CD4-positive, alpha-beta T cell (primary cell): ENCODE data around the gene NEURL2. TPM values are rescaled to one million over a fixed set of nuclear protein-coding genes. Genes with fewer than 3 reads are reported as not detected.

ENCODE experiments used
- ATAC-seq: fragments of 200-7000 bp; cut with Tn5 transposase; one replicate; pipeline ENCODE4 v1.10.0; 2022; ENCODE audit warnings: mild to moderate bottlenecking; ENCODE audit not compliant: poor library complexity
- CTCF ChIA-PET: fragments of 350-600 bp; sonication (Branson Sonifier 250); formaldehyde crosslinking; loops from one replicate; lab custom pipeline; 2021; ENCODE audit warnings: antibody characterized with exemption, inconsistent platforms; lab: Charles Lee
- POLR2A ChIA-PET: fragments of 350-600 bp; sonication (Branson Sonifier 250); formaldehyde crosslinking; loops from one replicate; lab custom pipeline; 2021; ENCODE audit warnings: antibody characterized with exemption, inconsistent platforms; lab: Charles Lee
- DNase-seq, 14 experiments: peaks; one replicate each; pipeline ENCODE4 v3.0.0-alpha.2; 2013 to 2020; ENCODE audit warnings: mixed read lengths in 2 of 14
- H3K27ac ChIP-seq, 2 donors: one replicate each; pipeline versions ENCODE4 v1.5.1 to v1.7.0; 2013; ENCODE audit warnings: low read length in 2 of 2, low read depth in 1 of 2, mild to moderate bottlenecking in 1 of 2
- H3K27me3 ChIP-seq, 2 experiments: 1 replicate in 1 of 2; 2 replicates in 1 of 2; pipeline versions ENCODE4 v1.6.1 to v1.7.0; 2013; ENCODE audit warnings: low read length in 2 of 2, control low read depth in 1 of 2, mild to moderate bottlenecking in 1 of 2, moderate library complexity in 1 of 2; ENCODE audit not compliant: insufficient read depth in 2 of 2, control insufficient read depth in 1 of 2
- H3K36me3 ChIP-seq: one replicate; pipeline ENCODE4 v1.6.1; 2013; ENCODE audit warnings: low read length, control low read depth; ENCODE audit not compliant: insufficient read depth
- H3K4me1 ChIP-seq: one replicate; pipeline ENCODE4 v1.6.1; 2013; ENCODE audit warnings: low read length, control low read depth; ENCODE audit not compliant: insufficient read depth
- H3K4me3 ChIP-seq: one replicate; pipeline ENCODE4 v1.5.1; 2013; ENCODE audit warnings: mild to moderate bottlenecking, low read length, moderate library complexity
- H3K9me3 ChIP-seq, 2 experiments: 1 replicate in 1 of 2; 2 replicates in 1 of 2; pipeline versions ENCODE4 v1.6.1 to v1.7.0; 2013; ENCODE audit warnings: low read length in 2 of 2, mild to moderate bottlenecking in 2 of 2, control low read depth in 1 of 2, moderate library complexity in 1 of 2; ENCODE audit not compliant: control insufficient read depth in 1 of 2, insufficient read depth in 1 of 2
- H3K27ac Mint-ChIP-seq: one replicate; pipeline ENCODE4 v1.8.0; 2020; ENCODE audit warnings: mixed read lengths
- H3K27me3 Mint-ChIP-seq: one replicate; pipeline ENCODE4 v1.8.0; 2021; ENCODE audit warnings: mixed read lengths
- H3K36me3 Mint-ChIP-seq: one replicate; pipeline ENCODE4 v1.8.0; 2021; ENCODE audit warnings: low read depth, mixed read lengths
- H3K4me1 Mint-ChIP-seq: one replicate; pipeline ENCODE4 v1.8.0; 2021; ENCODE audit warnings: low read depth, mixed read lengths
- H3K4me3 Mint-ChIP-seq: one replicate; pipeline ENCODE4 v1.8.0; 2020; ENCODE audit warnings: mild to moderate bottlenecking, mixed read lengths
- H3K9me3 Mint-ChIP-seq: one replicate; pipeline ENCODE4 v1.8.0; 2020; ENCODE audit warnings: mixed read lengths
- CTCF ChIP-seq: fragments of 200-600 bp; IDR thresholded peaks from one replicate; pipeline ENCODE4 v1.8.0; 2022; ENCODE audit warnings: antibody characterized with exemption, mild to moderate bottlenecking
- intact Hi-C, 2 experiments: fragments of 100-400 bp; cut with DNase I in 1 of 2; cut with micrococcal nuclease in 1 of 2; formaldehyde crosslinking; loops; one replicate each; pipeline versions ENCODE4 v1.15.1 to v1.9.0; 2023 to 2025; cut with DNase I, micrococcal nuclease
- total RNA-seq, 174 experiments: library from RNA in 2 of 174; stranded (reverse) in 2 of 174; gene quantifications; one replicate each; pipeline ENCODE4 v1.2.3 and lab custom pipeline; 2021 to 2026

Gene NEURL2
- total RNA-seq, 2 experiments from 2014 or later, result 1.5 to 2.5 TPM

- DNase-seq (no peak), ATAC-seq (no peak)
- Histone ChIP-seq H3K9me3 (no peaks in the 10 kb centered on the region), H3K4me3 (no peak overlapping the region), H3K27ac (no peak overlapping the region), H3K36me3 (peaks cover 2% of the 10 kb centered on the region), H3K27me3 (no peaks in the 10 kb centered on the region), H3K4me1 (no peaks in the 10 kb centered on the region)
- TF ChIP-seq CTCF, result no peak
- Mint-ChIP-seq H3K27ac (no peak overlapping the region), H3K9me3 (no peaks in the 10 kb centered on the region), H3K4me3 (no peak overlapping the region), H3K4me1 (no peaks in the 10 kb centered on the region), H3K27me3 (no peaks in the 10 kb centered on the region), H3K36me3 (no peaks in the 10 kb centered on the region)
- ChIA-PET POLR2A (no interaction called here), CTCF (no interaction called here)
- intact Hi-C loops, result no loop called here
These were observed 23.7 kb downstream of the NEURL2 start for GRCh38 chr20:45867136-45867818.

GRCh38 chr20:45866454-45866853 lies 24.6 kb downstream of the NEURL2 start:
- Mint-ChIP-seq H3K27me3 (no peaks in the 10 kb centered on the region), H3K27ac (no peak overlapping the region), H3K4me1 (no peaks in the 10 kb centered on the region), H3K36me3 (no peaks in the 10 kb centered on the region), H3K4me3 (no peak overlapping the region), H3K9me3 (no peaks in the 10 kb centered on the region)
- no peak for TF ChIP-seq CTCF
- ATAC-seq, result no peak
- Histone ChIP-seq H3K27me3 (no peaks in the 10 kb centered on the region), H3K9me3 (no peaks in the 10 kb centered on the region), H3K4me3 (no peak overlapping the region), H3K4me1 (no peaks in the 10 kb centered on the region), H3K27ac (no peak overlapping the region), H3K36me3 (peaks cover 2% of the 10 kb centered on the region)
- ChIA-PET POLR2A (no interaction called here), CTCF (no interaction called here)
- intact Hi-C loops, result no loop called here
- DNase-seq, result no peak

GRCh38 chr20:45863543-45864470 lies 27.2 kb downstream of the NEURL2 start:
- no peak overlapping the region for H3K4me3 Mint-ChIP-seq
- no peak for DNase-seq
- no peak overlapping the region for H3K27ac Mint-ChIP-seq
- H3K9me3 Mint-ChIP-seq, result no peaks in the 10 kb centered on the region
- intact Hi-C loops, result no loop called here
- ChIA-PET POLR2A (no interaction called here), CTCF (no interaction called here)
- H3K27me3 Mint-ChIP-seq, result no peaks in the 10 kb centered on the region
- TF ChIP-seq CTCF, result no peak
- no peaks in the 10 kb centered on the region for H3K36me3 Mint-ChIP-seq
- no peaks in the 10 kb centered on the region for H3K27me3 ChIP-seq
- H3K9me3 ChIP-seq, result no peaks in the 10 kb centered on the region
- peaks cover 6% of the 10 kb centered on the region for H3K4me1 Mint-ChIP-seq
- peaks cover 2% of the 10 kb centered on the region for H3K36me3 ChIP-seq
- H3K4me3 ChIP-seq, result no peak overlapping the region
- H3K4me1 ChIP-seq, result no peaks in the 10 kb centered on the region
- ATAC-seq, result no peak
- H3K27ac ChIP-seq, result no peak overlapping the region
